T-cell (primary cell): ENCODE measurements around the gene LRP1B. TPM values are rescaled to one million over a fixed set of nuclear protein-coding genes. Genes with fewer than 3 reads are reported as not detected.
"Not testable (repeated sequence)": the region's sequence is repeated elsewhere in the genome, so short reads cannot be mapped to it uniquely, and the experiment has no call there.

ENCODE experiments used
- ATAC-seq, 4 experiments: fragments of 200-7000 bp in 3 of 4; fragments of 150-1000 bp in 1 of 4; cut with Tn5 transposase; replicated peaks in 1 of 4; 1 replicate in 3 of 4; 2 replicates in 1 of 4; pipeline ENCODE4 v1.10.0; 2021; ENCODE audit warnings: moderate library complexity in 3 of 4, mild to moderate bottlenecking in 2 of 4, moderate number of reproducible peaks in 1 of 4
- CTCF ChIA-PET, 2 donors: fragments of 300-600 bp; sonication (Branson Sonifier 250); formaldehyde crosslinking; loops; one replicate each; lab custom pipeline; 2022; ENCODE audit warnings: antibody characterized with exemption in 2 of 2; lab: Charles Lee
- POLR2A ChIA-PET, 2 donors: fragments of 300-600 bp; sonication (Branson Sonifier 250); formaldehyde crosslinking; loops; one replicate each; lab custom pipeline; 2022; ENCODE audit warnings: antibody characterized with exemption in 2 of 2; lab: Charles Lee
- DNase-seq, 35 experiments: peaks; one replicate each; pipeline versions ENCODE4 v3.0.0 to v3.0.0-alpha.2; 2013 to 2023
- H3K27ac ChIP-seq: one replicate; pipeline ENCODE4 v1.5.1; 2013; ENCODE audit warnings: low read length
- H3K27me3 ChIP-seq, 2 experiments: replicated peaks in 1 of 2; 1 replicate in 1 of 2; 2 replicates in 1 of 2; pipeline versions ENCODE4 v1.6.1 to v1.7.0; 2013; ENCODE audit warnings: low read length in 1 of 2, mixed read lengths in 1 of 2; ENCODE audit not compliant: control insufficient read depth in 2 of 2, insufficient read depth in 2 of 2; ENCODE audit errors: extremely low read depth in 1 of 2
- H3K36me3 ChIP-seq, 2 donors: 1 replicate in 1 of 2; 2 replicates in 1 of 2; pipeline versions ENCODE4 v1.6.1 to v1.7.0; 2013; ENCODE audit warnings: low read length in 1 of 2; ENCODE audit not compliant: control insufficient read depth in 2 of 2, insufficient read depth in 1 of 2; ENCODE audit errors: extremely low read depth in 1 of 2
- H3K4me1 ChIP-seq, 2 experiments: 1 replicate in 1 of 2; 2 replicates in 1 of 2; pipeline versions ENCODE4 v1.6.1 to v1.7.0; 2013; ENCODE audit warnings: low read length in 2 of 2, mixed read lengths in 1 of 2; ENCODE audit not compliant: insufficient read depth in 2 of 2, control insufficient read depth in 1 of 2; ENCODE audit errors: extremely low read depth in 1 of 2
- H3K4me3 ChIP-seq, 2 donors: 1 replicate in 1 of 2; 2 replicates in 1 of 2; pipeline versions ENCODE4 v1.5.1 to v1.7.0; 2013; ENCODE audit warnings: mild to moderate bottlenecking in 2 of 2, low read length in 1 of 2, moderate library complexity in 1 of 2; ENCODE audit not compliant: control insufficient read depth in 1 of 2; ENCODE audit errors: extremely low read depth in 1 of 2
- H3K9me3 ChIP-seq: 2 replicates; pipeline ENCODE4 v1.7.0; 2013
- H3K27ac Mint-ChIP-seq, 2 donors: one replicate each; pipeline ENCODE4 v1.8.0; 2020 to 2021; ENCODE audit warnings: mild to moderate bottlenecking in 2 of 2, mixed read lengths in 2 of 2
- H3K27me3 Mint-ChIP-seq, 2 donors: one replicate each; pipeline ENCODE4 v1.8.0; 2021 to 2022; ENCODE audit warnings: mixed read lengths in 2 of 2
- H3K36me3 Mint-ChIP-seq: one replicate; pipeline ENCODE4 v1.8.0; 2021; ENCODE audit warnings: mixed read lengths
- H3K4me1 Mint-ChIP-seq, 3 donors: one replicate each; pipeline ENCODE4 v1.8.0; 2020 to 2022; ENCODE audit warnings: mixed read lengths in 3 of 3, mild to moderate bottlenecking in 1 of 3
- H3K4me3 Mint-ChIP-seq, 3 donors: one replicate each; pipeline ENCODE4 v1.8.0; 2020 to 2022; ENCODE audit warnings: mild to moderate bottlenecking in 3 of 3, mixed read lengths in 3 of 3, moderate library complexity in 3 of 3
- H3K9me3 Mint-ChIP-seq, 3 donors: one replicate each; pipeline ENCODE4 v1.8.0; 2020 to 2022; ENCODE audit warnings: mixed read lengths in 3 of 3
- WGBS: methylation state at CpG from one replicate; pipeline ENCODE4 v1.1.5; 2013; ENCODE audit warnings: missing lambda C conversion rate; ENCODE audit not compliant: insufficient coverage; 5-methylcytosine and 5-hydroxymethylcytosine counted together
- total RNA-seq, 35 experiments: library from RNA in 6 of 35; stranded (reverse) in 6 of 35; fragments of 120-200 nt in 1 of 35; gene quantifications; one replicate each; pipeline versions ENCODE4 v1.2.1 to v1.2.4 and lab custom pipeline; 2013 to 2026

The LRP1B gene
- total RNA-seq, 5 donors from 2014 or later (not counting 1 experiment from before 2014, with no cell fraction given), result not detected

GRCh38 chr2:141820893-141821292, 309.9 kb downstream of the LRP1B start:
- Mint-ChIP-seq H3K9me3 (peaks cover 4 to 28% (median 14%) of the 10 kb centered on the region in 3 donors), H3K27me3 (no peaks in the 10 kb centered on the region), H3K36me3 (no peaks in the 10 kb centered on the region), H3K4me1 (no peaks in the 10 kb centered on the region), H3K27ac (no peak overlapping the region), H3K4me3 (no peak overlapping the region)
- ChIA-PET CTCF (no interaction called here), POLR2A (no interaction called here)
- WGBS, result 100% methylated on average over 1 of the region's 3 CpGs
- H3K27ac ChIP-seq, result no peak overlapping the region
- no peaks in the 10 kb centered on the region for H3K9me3 ChIP-seq
- ATAC-seq (no peak), DNase-seq (no peak)
- no peak overlapping the region for H3K4me3 ChIP-seq
- H3K27me3 ChIP-seq, result no peaks in the 10 kb centered on the region
- no peaks in the 10 kb centered on the region for H3K4me1 ChIP-seq
- H3K36me3 ChIP-seq, result no peaks in the 10 kb centered on the region

DNA sequence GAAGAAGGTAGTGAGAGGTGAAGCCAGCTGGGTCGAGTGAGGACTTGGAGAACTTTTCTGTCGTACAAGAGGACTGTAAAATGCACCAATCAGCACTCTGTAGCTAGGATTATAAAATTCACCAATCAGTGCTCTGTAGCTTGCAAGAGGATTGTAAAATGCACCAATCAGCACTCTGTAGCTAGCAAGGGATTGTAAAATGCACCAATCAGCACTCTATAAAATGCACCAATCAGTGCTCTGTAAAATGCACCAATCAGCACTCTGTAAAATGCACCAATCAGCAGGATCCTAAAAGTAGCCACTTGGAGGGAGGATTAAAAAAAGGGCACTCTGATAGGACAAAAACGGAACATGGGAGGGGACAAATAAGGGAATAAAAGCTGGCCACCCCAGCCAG, 315.5 kb downstream of the LRP1B start:
- H3K27ac Mint-ChIP-seq, POLR2A ChIA-PET, H3K4me3 Mint-ChIP-seq, H3K27me3 ChIP-seq, H3K4me1 ChIP-seq, H3K36me3 Mint-ChIP-seq, H3K27me3 Mint-ChIP-seq, H3K36me3 ChIP-seq, H3K9me3 ChIP-seq, H3K4me1 Mint-ChIP-seq, CTCF ChIA-PET, H3K27ac ChIP-seq, ATAC-seq, DNase-seq, H3K4me3 ChIP-seq: not testable (repeated sequence)
- peaks cover 18 to 49% (median 27%) of the 10 kb centered on the region in 3 donors for H3K9me3 Mint-ChIP-seq
- WGBS, result no CpG with 5 or more reads among the region's 3 CpGs

GRCh38 chr2:141814150-141814549, 316.7 kb downstream of the LRP1B start:
- Mint-ChIP-seq H3K27ac (no peak overlapping the region), H3K27me3 (no peaks in the 10 kb centered on the region), H3K4me3 (no peak overlapping the region), H3K9me3 (peaks cover 18 to 55% (median 27%) of the 10 kb centered on the region in 3 donors), H3K4me1 (no peaks in the 10 kb centered on the region), H3K36me3 (no peaks in the 10 kb centered on the region)
- ATAC-seq (no peak), DNase-seq (no peak)
- ChIA-PET CTCF (no interaction called here), POLR2A (no interaction called here)
- 37% methylated on average over 2 of the region's 2 CpGs for WGBS
- Histone ChIP-seq H3K4me3 (no peak overlapping the region), H3K9me3 (no peaks in the 10 kb centered on the region), H3K4me1 (no peaks in the 10 kb centered on the region), H3K27ac (no peak overlapping the region), H3K27me3 (no peaks in the 10 kb centered on the region), H3K36me3 (no peaks in the 10 kb centered on the region)

DNA sequence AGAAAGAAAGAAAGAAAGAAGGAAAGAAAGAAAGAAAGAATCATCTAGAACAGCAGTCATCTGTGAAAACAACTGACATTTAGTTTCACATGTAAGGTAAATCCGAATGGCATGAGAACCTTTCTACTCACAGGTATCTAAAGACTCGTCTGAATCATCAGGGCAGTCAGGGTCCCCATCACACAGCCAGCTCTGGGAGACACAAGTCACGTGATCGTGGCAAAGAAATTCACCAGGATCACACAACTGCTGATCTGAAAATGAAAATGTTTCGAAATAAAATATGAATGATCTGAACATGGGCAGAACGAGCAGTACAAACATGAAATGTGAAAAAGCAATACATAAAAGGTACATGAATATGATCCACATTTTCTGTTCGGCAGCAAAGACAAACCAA, 320.7 kb downstream of the LRP1B start:
- no peak overlapping the region for H3K27ac ChIP-seq

DNA sequence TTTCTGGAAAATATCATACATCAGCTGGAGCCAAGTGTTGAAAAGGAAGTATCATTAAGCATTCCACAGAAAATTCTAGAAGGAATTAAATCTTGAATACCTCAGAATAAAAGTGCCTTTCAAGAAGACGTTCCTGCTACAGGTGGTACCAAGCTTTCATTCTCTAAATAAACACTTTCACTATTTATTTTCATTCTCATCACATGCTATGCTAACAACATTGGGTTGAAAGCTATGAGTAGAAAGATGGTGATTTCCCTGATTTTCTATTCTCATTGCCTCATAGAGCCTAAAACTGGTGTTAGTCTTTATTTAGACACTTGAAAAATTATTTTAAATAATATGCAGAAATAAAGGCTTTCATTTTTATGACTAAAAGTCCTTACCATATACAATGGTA, 324.7 kb downstream of the LRP1B start:
- DNase-seq, result no peak
- H3K27me3 ChIP-seq, result no peaks in the 10 kb centered on the region
- ATAC-seq, result no peak
- H3K4me3 Mint-ChIP-seq, result no peak overlapping the region
- WGBS, result no CpG with 5 or more reads among the region's 1 CpG
- H3K27me3 Mint-ChIP-seq, result no peaks in the 10 kb centered on the region
- POLR2A ChIA-PET, result no interaction called here
- H3K4me3 ChIP-seq, result no peak overlapping the region
- H3K36me3 ChIP-seq, result no peaks in the 10 kb centered on the region
- H3K4me1 Mint-ChIP-seq, result no peaks in the 10 kb centered on the region
- H3K36me3 Mint-ChIP-seq, result no peaks in the 10 kb centered on the region
- no peaks in the 10 kb centered on the region for H3K9me3 ChIP-seq
- CTCF ChIA-PET, result no interaction called here
- no peaks in the 10 kb centered on the region for H3K4me1 ChIP-seq
- H3K27ac ChIP-seq, result no peak overlapping the region
- no peak overlapping the region for H3K27ac Mint-ChIP-seq
- peaks cover 5 to 32% (median 17%) of the 10 kb centered on the region in 3 donors for H3K9me3 Mint-ChIP-seq

More for the DNA sequence above, 320.7 kb downstream of the LRP1B start:
- Mint-ChIP-seq H3K27ac (no peak overlapping the region), H3K36me3 (no peaks in the 10 kb centered on the region), H3K4me1 (no peaks in the 10 kb centered on the region), H3K9me3 (peaks cover 18 to 58% (median 29%) of the 10 kb centered on the region in 3 donors), H3K27me3 (no peaks in the 10 kb centered on the region), H3K4me3 (no peak overlapping the region)
- Histone ChIP-seq H3K27me3 (no peaks in the 10 kb centered on the region), H3K9me3 (no peaks in the 10 kb centered on the region), H3K36me3 (no peaks in the 10 kb centered on the region), H3K4me1 (no peaks in the 10 kb centered on the region), H3K4me3 (no peak overlapping the region)
- ATAC-seq, result no peak
- 68% methylated on average over 2 of the region's 7 CpGs for WGBS
- ChIA-PET CTCF (no interaction called here), POLR2A (no interaction called here)
- no peak for DNase-seq

- Histone ChIP-seq H3K27ac (no peak overlapping the region), H3K4me3 (no peak overlapping the region), H3K36me3 (no peaks in the 10 kb centered on the region), H3K27me3 (no peaks in the 10 kb centered on the region), H3K9me3 (no peaks in the 10 kb centered on the region), H3K4me1 (no peaks in the 10 kb centered on the region)
- DNase-seq, result no peak
- Mint-ChIP-seq H3K4me3 (no peak overlapping the region), H3K4me1 (no peaks in the 10 kb centered on the region), H3K9me3 (peaks cover 5 to 30% (median 17%) of the 10 kb centered on the region in 3 donors), H3K27me3 (no peaks in the 10 kb centered on the region), H3K36me3 (no peaks in the 10 kb centered on the region), H3K27ac (no peak overlapping the region)
- ChIA-PET POLR2A (no interaction called here), CTCF (no interaction called here)
- 63% methylated on average over 1 of the region's 3 CpGs for WGBS
- no peak for ATAC-seq
These were observed 325.5 kb downstream of the LRP1B start for GRCh38 chr2:141805302-141805701.

GRCh38 chr2:141796449-141796848, 334.4 kb downstream of the LRP1B start:
- H3K27ac ChIP-seq, result no peak overlapping the region
- CTCF ChIA-PET, result no interaction called here
- DNase-seq (no peak), ATAC-seq (no peak)
- Mint-ChIP-seq H3K27ac (no peak overlapping the region), H3K9me3 (peaks cover 0 to 12% (median 4%) of the 10 kb centered on the region in 3 donors), H3K4me1 (no peaks in the 10 kb centered on the region), H3K36me3 (no peaks in the 10 kb centered on the region), H3K27me3 (no peaks in the 10 kb centered on the region), H3K4me3 (no peak overlapping the region)
- H3K27me3 ChIP-seq, result no peaks in the 10 kb centered on the region
- no peak overlapping the region for H3K4me3 ChIP-seq
- no peaks in the 10 kb centered on the region for H3K9me3 ChIP-seq
- H3K36me3 ChIP-seq, result no peaks in the 10 kb centered on the region
- POLR2A ChIA-PET, result no interaction called here
- H3K4me1 ChIP-seq, result no peaks in the 10 kb centered on the region
